Glutamatergic neuron (in vitro differentiated cells): ENCODE measurements around the gene DROSHA. TPM values are rescaled to one million over a fixed set of nuclear protein-coding genes. Genes with fewer than 3 reads are reported as not detected.

ENCODE experiments used
- DNase-seq: peaks from one replicate; pipeline ENCODE4 v3.0.0; 2022
- H3K27ac Mint-ChIP-seq: one replicate; pipeline ENCODE4 v1.8.0; 2020; ENCODE audit warnings: mild to moderate bottlenecking, mixed read lengths, inconsistent platforms; ENCODE audit not compliant: unreplicated experiment
- H3K27me3 Mint-ChIP-seq: one replicate; pipeline ENCODE4 v1.8.0; 2020; ENCODE audit warnings: mild to moderate bottlenecking, moderate library complexity, mixed read lengths, inconsistent platforms; ENCODE audit not compliant: unreplicated experiment
- H3K36me3 Mint-ChIP-seq: one replicate; pipeline ENCODE4 v1.8.0; 2020; ENCODE audit warnings: mild to moderate bottlenecking, mixed read lengths, inconsistent platforms; ENCODE audit not compliant: unreplicated experiment
- H3K4me1 Mint-ChIP-seq: one replicate; pipeline ENCODE4 v1.8.0; 2020; ENCODE audit warnings: mild to moderate bottlenecking, low read depth, mixed read lengths, inconsistent platforms; ENCODE audit not compliant: unreplicated experiment
- H3K4me3 Mint-ChIP-seq: one replicate; pipeline ENCODE4 v1.8.0; 2020; ENCODE audit warnings: mild to moderate bottlenecking, mixed read lengths, inconsistent platforms; ENCODE audit not compliant: unreplicated experiment
- H3K9me3 Mint-ChIP-seq: one replicate; pipeline ENCODE4 v1.8.0; 2020; ENCODE audit warnings: mild to moderate bottlenecking, moderate library complexity, mixed read lengths, inconsistent platforms; ENCODE audit not compliant: unreplicated experiment
- total RNA-seq: library from RNA; stranded (reverse); fragmentation: NEBNext Ultra II Directional; extraction: Animal tissue kit (Norgen Biotek cat#: 25700); gene quantifications from one replicate; pipeline ENCODE4 v1.2.1, GENCODE V29; 2021; ENCODE audit not compliant: unreplicated experiment
- TF ChIP-seq, protein P1 (sequence below): fragments of 200-600 bp; sonication (generic); IDR thresholded peaks from one replicate; pipeline ENCODE4 v1.5.0; 2021; ENCODE audit not compliant: partially characterized antibody, unreplicated experiment

Gene DROSHA
- total RNA-seq, 1 donor from 2014 or later = 102 TPM

DNA sequence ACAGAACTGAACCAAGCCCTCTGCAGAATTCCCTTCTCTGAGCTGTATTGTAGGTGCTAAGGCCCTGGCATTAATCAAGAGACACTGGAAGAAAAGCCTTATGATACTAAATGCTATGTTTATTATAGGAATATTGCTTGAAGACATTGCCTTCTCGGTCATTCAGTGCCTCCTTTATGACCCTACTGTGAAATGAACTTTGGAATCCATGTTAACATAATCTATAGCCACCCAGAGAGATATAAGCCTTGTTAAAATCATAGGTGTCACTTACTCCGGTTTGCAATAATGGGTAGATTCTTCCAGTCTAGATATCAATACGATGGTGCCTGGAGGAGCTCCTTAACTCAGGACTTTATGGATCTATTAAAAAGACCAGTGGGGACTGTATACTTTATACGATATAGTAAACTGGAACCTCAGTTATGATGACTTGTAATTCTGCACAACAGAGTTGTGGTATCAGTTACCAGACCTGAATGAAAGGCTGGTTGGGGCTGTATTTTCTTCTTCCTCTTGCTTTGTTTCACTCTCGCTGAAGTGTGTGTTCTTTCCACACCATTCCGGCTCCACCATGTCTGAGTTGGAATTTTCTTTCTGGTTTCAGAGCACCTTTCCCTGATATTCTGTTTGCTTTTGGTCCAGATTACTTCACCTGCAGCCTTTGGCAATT, 154.5 kb downstream of the DROSHA start:
- Mint-ChIP-seq H3K27me3 (peaks cover 2% of the 10 kb centered on the region), H3K36me3 (no peaks in the 10 kb centered on the region), H3K27ac (no peak overlapping the region), H3K4me3 (no peak overlapping the region), H3K9me3 (peaks cover 2% of the 10 kb centered on the region), H3K4me1 (no peaks in the 10 kb centered on the region)
- DNase-seq = no peak
- TF ChIP-seq, protein P1, sequence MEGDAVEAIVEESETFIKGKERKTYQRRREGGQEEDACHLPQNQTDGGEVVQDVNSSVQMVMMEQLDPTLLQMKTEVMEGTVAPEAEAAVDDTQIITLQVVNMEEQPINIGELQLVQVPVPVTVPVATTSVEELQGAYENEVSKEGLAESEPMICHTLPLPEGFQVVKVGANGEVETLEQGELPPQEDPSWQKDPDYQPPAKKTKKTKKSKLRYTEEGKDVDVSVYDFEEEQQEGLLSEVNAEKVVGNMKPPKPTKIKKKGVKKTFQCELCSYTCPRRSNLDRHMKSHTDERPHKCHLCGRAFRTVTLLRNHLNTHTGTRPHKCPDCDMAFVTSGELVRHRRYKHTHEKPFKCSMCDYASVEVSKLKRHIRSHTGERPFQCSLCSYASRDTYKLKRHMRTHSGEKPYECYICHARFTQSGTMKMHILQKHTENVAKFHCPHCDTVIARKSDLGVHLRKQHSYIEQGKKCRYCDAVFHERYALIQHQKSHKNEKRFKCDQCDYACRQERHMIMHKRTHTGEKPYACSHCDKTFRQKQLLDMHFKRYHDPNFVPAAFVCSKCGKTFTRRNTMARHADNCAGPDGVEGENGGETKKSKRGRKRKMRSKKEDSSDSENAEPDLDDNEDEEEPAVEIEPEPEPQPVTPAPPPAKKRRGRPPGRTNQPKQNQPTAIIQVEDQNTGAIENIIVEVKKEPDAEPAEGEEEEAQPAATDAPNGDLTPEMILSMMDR = no peak

DNA sequence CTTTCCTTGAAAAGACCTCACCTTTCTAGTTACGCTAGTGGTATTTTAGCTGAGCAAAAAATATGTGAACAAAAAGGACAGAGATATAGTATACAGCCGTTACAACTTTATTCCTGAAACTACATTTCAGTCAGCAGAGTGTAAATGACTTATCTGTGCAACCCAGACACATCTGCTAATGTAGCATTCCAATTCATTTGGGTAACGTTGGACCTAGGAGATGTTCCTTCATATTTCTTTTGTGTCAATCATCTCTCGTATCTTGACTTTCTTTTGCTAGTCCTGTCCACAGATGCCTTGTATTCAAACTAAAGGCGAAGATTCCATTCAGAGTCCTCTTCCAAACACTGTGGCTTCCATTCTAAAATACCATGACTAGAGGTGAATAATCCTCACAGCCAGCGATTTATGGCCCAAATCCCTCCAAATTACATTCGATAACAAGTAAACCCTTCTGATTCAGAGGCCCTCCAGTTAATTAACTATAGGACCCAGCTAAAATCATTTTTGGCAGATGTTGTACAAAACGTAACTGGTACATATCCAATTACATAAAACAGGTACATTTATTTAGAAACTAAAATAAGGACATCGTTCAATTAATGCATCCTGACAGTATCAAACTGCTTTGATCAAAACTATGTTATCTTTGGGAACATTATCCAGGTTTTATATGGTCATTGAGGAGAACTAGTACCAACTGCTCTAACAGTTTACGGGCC, 155.7 kb downstream of the DROSHA start:
- H3K4me1 Mint-ChIP-seq = no peaks in the 10 kb centered on the region
- peaks cover 2% of the 10 kb centered on the region for H3K27me3 Mint-ChIP-seq
- no peaks in the 10 kb centered on the region for H3K36me3 Mint-ChIP-seq
- H3K4me3 Mint-ChIP-seq = no peak overlapping the region
- TF ChIP-seq, protein P1 = no peak
- DNase-seq = no peak
- no peak overlapping the region for H3K27ac Mint-ChIP-seq
- H3K9me3 Mint-ChIP-seq = peaks cover 2% of the 10 kb centered on the region

DNA sequence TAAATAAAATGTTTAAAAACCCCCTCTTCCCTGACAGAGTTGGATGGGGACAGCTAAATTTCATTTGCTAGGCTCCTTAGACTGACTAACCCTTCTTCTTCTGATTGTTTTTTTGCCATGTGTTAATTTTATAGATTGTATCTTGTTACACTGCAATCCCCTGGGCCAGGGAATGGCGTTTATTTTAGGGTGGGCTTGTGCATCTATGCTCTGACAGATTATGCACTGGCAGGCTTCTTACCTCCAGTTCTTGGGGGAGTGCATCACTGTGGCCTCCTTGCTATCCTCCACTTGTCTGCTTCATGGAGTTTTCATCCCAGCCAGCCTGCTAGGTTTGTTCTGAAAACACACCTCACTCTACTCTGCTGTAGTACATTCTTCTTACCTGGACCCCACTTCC, 159.8 kb downstream of the DROSHA start:
- Mint-ChIP-seq H3K36me3 (no peaks in the 10 kb centered on the region), H3K9me3 (no peaks in the 10 kb centered on the region), H3K4me3 (no peak overlapping the region), H3K4me1 (no peaks in the 10 kb centered on the region), H3K27ac (no peak overlapping the region), H3K27me3 (no peaks in the 10 kb centered on the region)
- DNase-seq = no peak
- TF ChIP-seq, protein P1 = no peak

DNA sequence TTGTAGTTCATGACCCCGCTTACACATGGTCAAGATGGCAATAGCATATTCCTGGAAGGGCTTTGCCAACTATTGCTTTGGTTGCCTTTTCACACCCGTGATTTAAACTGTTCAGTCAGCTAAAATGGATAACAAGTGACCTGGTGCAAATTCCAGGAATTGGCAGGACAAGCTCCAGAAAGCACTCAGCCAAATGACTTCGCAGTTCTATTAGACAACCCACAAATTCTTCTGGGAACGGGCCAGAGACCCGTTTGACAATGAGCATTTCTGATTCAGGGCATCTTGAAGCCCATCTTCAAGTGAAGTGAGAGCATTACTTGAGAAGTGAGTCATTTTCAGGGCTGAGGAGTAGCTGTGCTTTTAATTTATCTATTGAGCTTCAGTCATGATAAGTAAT, 165.0 kb downstream of the DROSHA start:
- Mint-ChIP-seq H3K27ac (no peak overlapping the region), H3K4me1 (no peaks in the 10 kb centered on the region), H3K4me3 (no peak overlapping the region), H3K9me3 (no peaks in the 10 kb centered on the region), H3K27me3 (no peaks in the 10 kb centered on the region), H3K36me3 (no peaks in the 10 kb centered on the region)
- no peak for DNase-seq
- TF ChIP-seq, protein P1 = no peak

DNA sequence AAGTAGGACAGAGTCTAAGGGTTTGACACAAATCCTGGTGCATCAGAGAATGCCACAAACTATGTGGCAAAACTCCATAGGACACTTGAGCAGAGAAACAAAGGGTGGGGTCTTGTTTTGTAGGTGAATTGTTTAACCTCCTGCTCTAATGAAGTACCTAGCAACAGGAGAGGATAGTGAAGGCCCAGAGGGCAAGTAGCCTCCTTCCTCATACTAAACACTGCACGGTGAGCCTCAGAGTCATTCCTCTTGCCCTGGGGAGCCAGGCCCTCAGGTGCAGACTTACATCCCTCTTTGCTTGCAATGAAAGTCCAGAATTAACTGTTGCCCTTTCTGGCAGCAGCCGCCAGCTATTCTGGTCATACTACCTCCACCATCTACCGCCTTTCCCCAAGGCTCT, 166.1 kb downstream of the DROSHA start:
- H3K4me3 Mint-ChIP-seq = no peak overlapping the region
- H3K9me3 Mint-ChIP-seq = no peaks in the 10 kb centered on the region
- no peak overlapping the region for H3K27ac Mint-ChIP-seq
- no peaks in the 10 kb centered on the region for H3K27me3 Mint-ChIP-seq
- no peaks in the 10 kb centered on the region for H3K4me1 Mint-ChIP-seq
- no peak for DNase-seq
- TF ChIP-seq, protein P1 = no peak
- no peaks in the 10 kb centered on the region for H3K36me3 Mint-ChIP-seq
